Measurements from ENCODE around the gene IFNG-AS1. TPM values are rescaled to one million over a fixed set of nuclear protein-coding genes. Genes with fewer than 3 reads are reported as not detected.

Gene IFNG-AS1
- total RNA-seq, 1 experiment from 2014 or later, result not detected

- Histone ChIP-seq H3K27ac (ENCODE audit: low read depth, low read length, poor library complexity, severe bottlenecking) (no peak overlapping the region), H3K27me3 (replicated peaks; ENCODE audit: insufficient read depth, low read depth, low read length, poor library complexity) (peaks cover 5% of the 10 kb centered on the region), H3K36me3 (ENCODE audit: insufficient read depth, low read length, poor library complexity, severe bottlenecking) (no peaks in the 10 kb centered on the region), H3K4me1 (ENCODE audit: insufficient read depth, low read length, poor library complexity, severe bottlenecking) (no peaks in the 10 kb centered on the region), H3K9me3 (ENCODE audit: low read depth, low read length, poor library complexity, severe bottlenecking) (no peaks in the 10 kb centered on the region), H3K4me3 (ENCODE audit: low read depth, low read length, poor library complexity, severe bottlenecking) (no peak overlapping the region)
- ChIA-PET POLR2A (ENCODE audit: low non-redundant PET) (interaction anchor here (1.0 kb wide), 1 partner anchor 547 kb away, joined by 8 read pairs; no protein-coding TSS in a partner anchor), CTCF (no interaction called here)
- intact Hi-C loops (cut with micrococcal nuclease; ENCODE audit: unreplicated experiment), result no loop called here
- DNase-seq (ENCODE audit: low spot score), result no peak
- BruUV-seq (replicated peaks), result no TSS peak
- no peak for TF ChIP-seq CTCF (conservative IDR thresholded peaks at IDR 0.05; ENCODE audit: low read depth, low read length)
- TF ChIP-seq EZH2 (IDR thresholded peaks at IDR 0.05; ENCODE audit: borderline replicate concordance, low read depth, low read length, poor library complexity, severe bottlenecking), result no peak
These were observed 9.1 kb downstream of the IFNG-AS1 start for GRCh38 chr12:67998379-67998778.

- Histone ChIP-seq H3K4me3 (ENCODE audit: low read depth, low read length, poor library complexity, severe bottlenecking) (no peak overlapping the region), H3K27ac (ENCODE audit: low read depth, low read length, poor library complexity, severe bottlenecking) (no peak overlapping the region), H3K9me3 (ENCODE audit: low read depth, low read length, poor library complexity, severe bottlenecking) (no peaks in the 10 kb centered on the region), H3K4me1 (ENCODE audit: insufficient read depth, low read length, poor library complexity, severe bottlenecking) (no peaks in the 10 kb centered on the region), H3K27me3 (replicated peaks; ENCODE audit: insufficient read depth, low read depth, low read length, poor library complexity) (peaks cover 5% of the 10 kb centered on the region), H3K36me3 (ENCODE audit: insufficient read depth, low read length, poor library complexity, severe bottlenecking) (no peaks in the 10 kb centered on the region)
- ChIA-PET POLR2A (ENCODE audit: low non-redundant PET) (no interaction called here), CTCF (no interaction called here)
- no peak for DNase-seq (ENCODE audit: low spot score)
- BruUV-seq (replicated peaks), result no TSS peak
- no peak for TF ChIP-seq EZH2 (IDR thresholded peaks at IDR 0.05; ENCODE audit: borderline replicate concordance, low read depth, low read length, poor library complexity, severe bottlenecking)
- no peak for TF ChIP-seq CTCF (conservative IDR thresholded peaks at IDR 0.05; ENCODE audit: low read depth, low read length)
- intact Hi-C loops (cut with micrococcal nuclease; ENCODE audit: unreplicated experiment), result no loop called here
These were observed 10.0 kb downstream of the IFNG-AS1 start for GRCh38 chr12:67999244-67999643.

DNA sequence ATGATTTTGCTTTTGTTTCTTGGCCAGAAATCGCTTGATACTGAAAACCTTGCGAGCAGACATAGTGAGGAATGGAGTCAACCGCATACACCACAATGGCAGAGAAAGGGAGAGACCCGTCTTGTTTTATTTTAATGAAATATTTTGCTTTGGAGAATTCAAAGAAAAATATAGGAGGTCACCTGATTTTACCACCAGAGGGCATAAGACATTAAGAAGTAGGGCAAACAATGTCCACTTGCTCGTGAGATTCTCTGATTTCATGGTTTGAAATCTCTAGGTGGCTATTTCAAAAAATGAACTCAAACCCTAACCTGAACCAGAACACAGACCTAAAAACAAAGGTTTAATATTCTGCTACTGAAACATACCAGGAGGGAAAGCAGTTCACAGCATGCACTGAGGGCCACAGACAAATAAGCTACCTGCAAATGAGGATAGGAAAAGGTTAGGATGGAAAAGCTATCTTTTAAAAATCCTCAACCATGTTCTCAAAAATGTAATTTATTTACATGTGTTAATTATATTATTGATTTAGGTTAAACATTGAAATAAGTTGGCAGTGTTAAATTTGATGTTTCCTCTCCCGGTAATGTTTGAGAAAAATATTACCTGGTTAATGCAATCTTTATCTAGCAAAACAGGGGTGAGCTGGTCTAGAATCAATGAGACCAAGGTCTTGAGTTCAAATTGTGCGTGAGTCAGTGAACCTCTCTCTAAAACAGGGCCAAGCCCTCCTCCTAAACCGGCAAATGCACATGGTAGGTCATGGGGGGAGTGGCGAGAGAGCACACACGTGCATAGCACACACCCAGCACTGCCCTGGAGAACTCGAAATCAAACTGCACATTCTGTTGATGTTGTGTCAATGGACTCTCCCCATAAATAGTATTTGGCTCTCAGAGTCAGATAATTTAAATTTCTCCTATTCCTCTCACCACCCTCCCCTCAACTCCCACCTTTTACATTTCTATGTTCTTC, 12.5 kb downstream of the IFNG-AS1 start:
- peak; percentile 12 for DNase-seq (ENCODE audit: low spot score)
- ChIA-PET CTCF (interaction anchor here (0.6 kb wide), 1 partner anchor 41 kb away, joined by 3 read pairs; no protein-coding TSS in a partner anchor), POLR2A (ENCODE audit: low non-redundant PET) (no interaction called here)
- Histone ChIP-seq H3K27ac (ENCODE audit: low read depth, low read length, poor library complexity, severe bottlenecking) (no peak overlapping the region), H3K4me3 (ENCODE audit: low read depth, low read length, poor library complexity, severe bottlenecking) (no peak overlapping the region), H3K4me1 (ENCODE audit: insufficient read depth, low read length, poor library complexity, severe bottlenecking) (no peaks in the 10 kb centered on the region), H3K9me3 (ENCODE audit: low read depth, low read length, poor library complexity, severe bottlenecking) (no peaks in the 10 kb centered on the region), H3K36me3 (ENCODE audit: insufficient read depth, low read length, poor library complexity, severe bottlenecking) (no peaks in the 10 kb centered on the region), H3K27me3 (replicated peaks; ENCODE audit: insufficient read depth, low read depth, low read length, poor library complexity) (no peaks in the 10 kb centered on the region)
- no TSS peak for BruUV-seq (replicated peaks)
- intact Hi-C loops (cut with micrococcal nuclease; ENCODE audit: unreplicated experiment), result no loop called here
- TF ChIP-seq EZH2 (IDR thresholded peaks at IDR 0.05; ENCODE audit: borderline replicate concordance, low read depth, low read length, poor library complexity, severe bottlenecking), result no peak
- peak; percentile 44 for TF ChIP-seq CTCF (conservative IDR thresholded peaks at IDR 0.05; ENCODE audit: low read depth, low read length)
